Measurements from ENCODE around the gene SYT15.

DNA sequence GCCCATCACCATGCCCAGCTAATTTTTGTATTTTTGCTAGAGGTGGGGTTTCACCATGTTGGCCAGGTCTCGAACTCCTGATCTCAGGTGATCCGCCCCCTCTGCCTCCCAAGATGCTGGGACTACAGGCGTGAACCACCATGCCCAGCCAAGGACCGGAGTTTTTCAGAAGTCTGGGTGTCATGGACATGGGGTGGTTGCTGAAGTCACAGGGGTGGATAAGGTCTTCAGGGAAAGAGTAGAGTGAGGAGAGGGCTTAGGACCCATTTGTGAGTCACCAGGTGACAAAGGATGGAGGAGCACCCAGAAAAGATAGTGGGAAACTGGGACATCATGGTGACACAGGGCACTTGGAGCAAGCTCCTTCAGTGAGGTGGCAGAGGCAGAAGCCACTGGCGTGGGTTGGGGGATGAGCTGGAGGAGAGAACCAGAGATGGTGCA lies 19.7 kb upstream of the SYT15 start:
- TF ChIP-seq, protein P1, sequence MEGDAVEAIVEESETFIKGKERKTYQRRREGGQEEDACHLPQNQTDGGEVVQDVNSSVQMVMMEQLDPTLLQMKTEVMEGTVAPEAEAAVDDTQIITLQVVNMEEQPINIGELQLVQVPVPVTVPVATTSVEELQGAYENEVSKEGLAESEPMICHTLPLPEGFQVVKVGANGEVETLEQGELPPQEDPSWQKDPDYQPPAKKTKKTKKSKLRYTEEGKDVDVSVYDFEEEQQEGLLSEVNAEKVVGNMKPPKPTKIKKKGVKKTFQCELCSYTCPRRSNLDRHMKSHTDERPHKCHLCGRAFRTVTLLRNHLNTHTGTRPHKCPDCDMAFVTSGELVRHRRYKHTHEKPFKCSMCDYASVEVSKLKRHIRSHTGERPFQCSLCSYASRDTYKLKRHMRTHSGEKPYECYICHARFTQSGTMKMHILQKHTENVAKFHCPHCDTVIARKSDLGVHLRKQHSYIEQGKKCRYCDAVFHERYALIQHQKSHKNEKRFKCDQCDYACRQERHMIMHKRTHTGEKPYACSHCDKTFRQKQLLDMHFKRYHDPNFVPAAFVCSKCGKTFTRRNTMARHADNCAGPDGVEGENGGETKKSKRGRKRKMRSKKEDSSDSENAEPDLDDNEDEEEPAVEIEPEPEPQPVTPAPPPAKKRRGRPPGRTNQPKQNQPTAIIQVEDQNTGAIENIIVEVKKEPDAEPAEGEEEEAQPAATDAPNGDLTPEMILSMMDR (conservative IDR thresholded peaks at IDR 0.05; ENCODE audit: low read depth, low read length), result no peak
- TF ChIP-seq EZH2 (IDR thresholded peaks at IDR 0.05; ENCODE audit: borderline replicate concordance, low read depth, low read length, poor library complexity, severe bottlenecking), result no peak

Data from A673 (cell line).